Ramos (cell line): ENCODE results near the gene DYSF.
"Not testable (repeated sequence)": the region's sequence is repeated elsewhere in the genome, so short reads cannot be mapped to it uniquely, and the experiment has no call there.

ENCODE experiments used
- in situ Hi-C: fragments of 300-500 bp; cut with MboI; formaldehyde crosslinking; loops from one replicate; pipeline ENCODE4 v1.14.3; 2022; ENCODE audit warnings: low sequenced_read_pairs; ENCODE audit not compliant: unreplicated experiment

The DYSF gene

GRCh38 chr2:71453404-71454220 is at the start of gene DYSF:
Gene DYSF, plus strand, starts transcription at chr2:71453561.
- in situ Hi-C loops = no loop called here

- in situ Hi-C loops = no loop called here
These were observed 43.8 kb upstream of the DYSF start for GRCh38 chr2:71409611-71410010.

DNA sequence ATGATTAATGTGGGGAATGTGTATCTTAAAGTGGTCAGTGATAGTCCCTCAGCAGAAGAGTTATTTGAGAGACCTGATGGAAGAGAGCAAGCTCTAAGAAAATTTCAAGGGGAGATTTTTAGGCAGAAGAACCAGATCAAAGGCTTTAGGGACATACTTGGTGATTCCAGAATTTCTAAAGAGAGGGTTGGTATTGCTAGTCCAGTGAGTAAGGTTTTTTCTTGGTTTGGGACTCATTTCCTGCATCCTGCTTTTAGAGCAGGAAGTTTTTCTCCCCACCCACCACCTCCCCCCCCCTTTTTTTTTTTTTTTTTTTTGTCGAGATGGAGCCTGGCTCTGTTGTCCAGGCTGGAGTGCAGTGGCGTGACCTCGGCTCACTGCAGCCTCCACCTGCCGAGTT is 42.7 kb upstream of the DYSF start:
- in situ Hi-C loops = no loop called here

DNA sequence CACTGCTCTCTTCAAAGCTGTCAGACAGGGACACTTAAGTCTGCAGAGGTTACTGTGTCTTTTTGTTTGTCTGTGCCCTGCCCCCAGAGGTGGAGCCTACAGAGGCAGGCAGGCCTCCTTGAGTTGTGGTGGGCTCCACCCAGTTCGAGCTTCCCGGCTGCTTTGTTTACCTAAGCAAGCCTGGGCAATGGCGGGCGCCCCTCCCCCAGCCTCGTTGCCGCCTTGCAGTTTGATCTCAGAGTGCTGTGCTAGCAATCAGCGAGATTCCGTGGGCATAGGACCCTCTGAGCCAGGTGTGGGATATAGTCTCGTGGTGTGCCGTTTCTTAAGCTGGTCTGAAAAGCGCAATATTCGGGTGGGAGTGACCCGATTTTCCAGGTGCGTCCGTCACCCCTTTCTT is 36.5 kb upstream of the DYSF start:
- in situ Hi-C loops = not testable (repeated sequence)

DNA sequence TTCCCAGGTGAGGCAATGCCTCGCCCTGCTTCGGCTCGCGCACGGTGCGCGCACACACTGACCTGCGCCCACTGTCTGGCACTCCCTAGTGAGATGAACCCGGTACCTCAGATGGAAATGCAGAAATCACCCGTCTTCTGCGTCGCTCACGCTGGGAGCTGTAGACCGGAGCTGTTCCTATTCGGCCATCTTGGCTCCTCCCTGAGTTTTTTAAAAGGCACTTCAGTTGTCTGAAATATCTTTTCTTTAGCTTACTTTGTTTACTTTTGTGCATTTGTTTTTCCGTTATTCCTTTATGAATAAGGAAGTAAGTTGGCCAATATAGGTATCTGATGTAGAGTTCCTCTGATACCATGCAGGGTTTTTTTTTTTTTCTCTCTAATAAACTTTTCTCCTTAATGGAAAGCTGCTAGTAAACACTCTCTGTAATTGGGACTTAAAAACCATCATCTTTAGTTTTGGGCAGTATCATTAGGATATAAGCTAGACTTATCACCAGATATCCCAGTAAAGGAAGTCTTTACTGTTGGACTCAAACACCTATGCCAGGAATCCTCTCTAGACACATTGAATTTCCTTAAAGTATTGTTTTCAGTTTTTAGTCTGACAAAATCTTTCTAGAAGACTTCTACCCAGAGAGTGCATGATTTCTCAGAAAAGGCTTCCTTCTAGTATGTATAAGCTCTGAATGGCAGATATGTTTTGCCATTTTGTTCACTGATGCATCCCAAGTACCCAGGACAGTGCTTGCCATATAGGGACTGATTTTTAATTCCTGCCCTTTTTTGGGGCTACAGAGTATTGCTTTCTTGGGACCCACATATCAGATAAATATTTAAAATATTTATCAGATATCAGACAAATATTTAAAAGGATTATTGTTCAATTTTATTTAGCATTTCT is 35.8 kb upstream of the DYSF start:
- in situ Hi-C loops = no loop called here

DNA sequence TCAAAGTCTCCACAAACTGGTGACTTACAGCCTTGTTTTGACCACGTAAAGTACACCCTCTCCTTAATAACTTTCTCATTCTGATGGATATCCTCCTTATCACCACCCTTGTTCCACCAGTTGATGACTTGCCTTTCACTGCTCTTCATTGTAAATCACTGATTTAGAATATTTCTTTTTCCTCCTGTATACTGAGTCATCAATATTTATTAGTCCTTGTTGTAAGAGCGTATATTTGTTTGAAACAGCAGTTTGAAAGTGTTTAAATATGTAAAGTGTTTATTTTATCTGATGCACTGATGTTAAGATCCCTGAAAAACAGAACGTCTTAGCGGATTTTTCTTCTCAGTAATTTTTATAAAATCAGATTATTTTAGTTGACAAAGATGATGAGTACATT is 34.2 kb upstream of the DYSF start:
- in situ Hi-C loops = no loop called here

- in situ Hi-C loops = no loop called here
These were observed 33.4 kb upstream of the DYSF start for GRCh38 chr2:71419976-71420375.

DNA sequence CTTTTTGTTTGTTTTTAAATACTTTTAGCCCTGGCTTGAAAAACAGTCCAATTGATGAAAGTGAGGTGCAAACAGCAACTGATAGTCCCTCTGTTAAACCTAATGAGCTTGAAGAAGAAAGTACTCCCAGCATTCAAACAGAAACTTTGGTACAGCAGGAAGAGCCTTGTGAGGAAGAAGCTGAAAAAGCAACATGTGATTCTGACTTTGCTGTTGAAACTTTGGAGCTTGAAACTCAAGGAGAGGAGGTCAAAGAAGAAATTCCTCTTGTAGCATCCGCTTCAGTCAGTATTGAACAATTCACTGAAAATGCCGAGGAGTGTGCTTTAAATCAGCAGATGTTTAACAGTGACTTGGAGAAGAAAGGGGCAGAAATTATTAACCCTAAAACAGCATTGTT is 30.6 kb upstream of the DYSF start:
- in situ Hi-C loops = no loop called here

- in situ Hi-C loops = no loop called here
These were observed 29.4 kb upstream of the DYSF start for GRCh38 chr2:71423817-71424420.

GRCh38 chr2:71426721-71427120 is 26.6 kb upstream of the DYSF start:
- in situ Hi-C loops = no loop called here

GRCh38 chr2:71428472-71429383 is 24.6 kb upstream of the DYSF start:
- in situ Hi-C loops = no loop called here

DNA sequence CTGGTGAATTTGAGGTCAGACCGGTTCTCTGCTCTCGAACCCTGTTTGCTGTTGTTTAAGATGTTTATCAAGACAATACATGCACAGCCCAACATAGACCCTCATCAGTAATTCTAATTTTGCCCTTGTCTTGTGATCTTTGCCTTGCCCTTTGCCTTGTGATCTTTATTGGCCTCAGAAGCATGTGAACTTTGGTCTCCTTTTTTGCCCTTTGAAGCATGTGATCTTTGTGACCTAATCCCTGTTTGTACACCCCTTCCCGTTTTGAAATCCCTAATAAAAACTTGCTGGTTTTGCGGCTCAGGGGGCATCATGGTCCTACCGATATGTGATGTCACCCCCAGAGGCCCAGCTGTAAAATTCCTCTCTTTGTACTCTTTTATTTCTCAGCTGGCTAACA is 8.2 kb upstream of the DYSF start:
- in situ Hi-C loops = not testable (repeated sequence)

GRCh38 chr2:71446505-71446904 is 6.9 kb upstream of the DYSF start:
- in situ Hi-C loops = no loop called here

DNA sequence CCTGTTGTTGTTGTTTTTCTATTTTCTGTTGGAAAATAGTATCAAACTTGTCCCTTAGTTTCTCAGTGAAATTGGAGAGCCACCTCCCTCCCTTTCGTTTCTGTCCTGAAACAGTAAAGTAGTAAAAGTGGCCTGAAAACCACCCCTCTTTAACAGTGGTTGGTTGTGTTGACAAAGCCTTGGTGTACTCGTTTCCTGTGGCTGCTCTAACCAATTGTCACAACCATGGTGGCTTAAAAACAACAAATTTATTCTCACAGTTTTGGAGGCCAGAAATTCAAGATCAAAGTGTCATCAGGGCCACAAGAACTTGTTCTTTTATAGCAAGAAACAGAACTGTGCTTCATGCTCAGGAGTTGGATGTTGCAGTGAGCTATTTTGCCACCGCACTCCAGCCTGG is 4.0 kb upstream of the DYSF start:
- in situ Hi-C loops = no loop called here

DNA sequence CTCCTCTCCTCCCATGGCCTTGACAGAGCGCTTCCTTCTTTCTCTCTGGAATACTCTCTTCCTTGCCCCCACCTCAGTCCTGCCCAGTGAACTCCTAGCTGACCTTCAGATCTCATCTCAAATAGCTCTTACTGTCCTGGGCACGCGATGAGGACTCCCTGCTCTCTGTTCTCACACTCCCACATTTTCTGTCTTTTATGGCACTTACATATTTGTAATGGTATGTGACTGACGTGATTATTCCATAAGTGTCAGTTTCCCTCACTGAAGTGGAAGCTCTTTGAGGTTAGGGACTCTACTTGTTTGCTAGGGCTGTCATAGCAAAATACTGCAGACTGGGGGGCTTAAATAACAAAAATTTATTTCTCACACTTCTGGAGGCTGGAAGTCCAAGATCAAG is 1.7 kb upstream of the DYSF start:
- in situ Hi-C loops = no loop called here

- in situ Hi-C loops = no loop called here
These were observed 796 bp upstream of the DYSF start for GRCh38 chr2:71452565-71452964.

DNA sequence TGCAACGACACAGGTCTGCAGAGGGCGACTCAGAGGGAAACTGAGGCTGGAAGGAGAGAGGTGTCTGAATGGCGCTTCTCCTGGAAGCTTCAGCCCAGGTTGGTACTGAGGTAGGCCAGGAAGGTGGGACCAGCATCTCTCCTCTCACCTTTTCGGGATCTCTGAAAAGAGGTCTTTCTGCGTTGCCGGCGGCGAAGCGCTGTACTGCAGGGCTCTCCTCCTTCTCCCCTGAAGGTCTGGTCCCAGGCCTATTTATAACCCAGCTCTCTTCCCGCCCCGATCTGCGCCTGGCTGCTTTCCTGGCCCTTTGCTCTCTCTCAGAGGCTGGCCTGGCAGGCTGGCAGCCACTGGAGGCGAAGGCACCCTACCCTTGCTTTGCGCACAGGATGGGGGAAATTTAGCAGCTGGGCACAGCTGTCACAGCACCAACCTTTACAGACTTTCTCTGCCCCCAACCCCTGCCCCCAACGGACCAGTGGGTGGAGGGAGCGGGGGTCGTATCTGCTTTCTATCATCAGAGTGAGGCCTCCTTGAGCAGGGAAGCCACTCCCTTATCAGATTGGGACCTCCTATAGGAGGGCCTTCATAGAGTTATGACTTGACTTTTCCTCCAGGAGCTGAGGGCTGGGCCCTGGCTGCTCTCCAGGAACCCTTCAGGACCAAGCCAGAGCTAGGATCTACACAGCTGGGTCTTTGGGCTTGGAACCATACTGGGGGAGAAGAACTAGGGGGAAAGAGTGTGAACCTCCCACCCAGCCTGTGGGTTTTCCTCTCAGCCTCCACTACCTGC is 1.1 kb downstream of the DYSF start:
- in situ Hi-C loops = no loop called here

DNA sequence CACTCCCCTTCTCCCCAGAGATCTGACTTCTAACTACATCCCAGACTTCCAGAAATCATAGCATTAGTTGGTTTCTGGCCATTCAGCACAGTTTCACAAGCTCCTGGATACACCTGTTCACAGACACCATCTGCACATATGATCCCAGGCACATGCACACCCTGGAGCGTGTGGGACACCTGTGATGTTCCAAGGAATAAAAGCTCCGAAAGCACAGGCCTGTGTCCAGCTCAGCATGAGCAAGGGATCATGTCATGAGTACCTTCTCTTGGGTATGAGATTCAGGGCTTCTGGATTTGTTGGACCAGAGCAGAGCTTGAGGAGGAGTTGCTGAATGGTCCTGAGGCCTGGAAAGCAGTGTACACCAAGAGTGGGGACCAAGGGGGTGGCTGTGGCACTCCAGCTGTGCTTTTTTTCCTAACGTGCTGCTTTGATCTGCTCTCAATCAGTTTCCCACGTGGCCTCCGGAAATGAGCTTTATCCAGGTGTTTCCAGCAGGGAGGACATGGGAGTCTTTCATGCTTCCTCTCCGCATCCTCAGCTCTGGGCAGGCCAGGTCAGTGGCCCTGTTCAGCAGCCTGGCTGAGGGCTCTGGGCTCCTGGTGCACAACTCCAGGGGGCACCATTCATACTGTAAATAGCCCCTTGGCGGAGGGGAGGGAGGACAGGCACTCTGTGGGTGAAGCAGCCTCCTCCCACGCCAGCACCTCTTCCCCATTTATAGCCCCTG is 1.8 kb downstream of the DYSF start:
- in situ Hi-C loops = no loop called here
